D721Med (cell line): ENCODE data around the gene RYR1.

Experiments used
- DNase-seq: peaks from one replicate; pipeline ENCODE4 v3.0.0; 2011; ENCODE audit warnings: low spot score; ENCODE audit not compliant: insufficient read length
- FAIRE-seq: peaks from 2 replicates; lab custom pipeline; 2011; peaks lifted over from hg19 to GRCh38; lab: Jason Lieb, UNC
- CTCF ChIP-seq: IDR thresholded peaks from 2 replicates; pipeline ENCODE4 v1.5.1; 2012; ENCODE audit warnings: mild to moderate bottlenecking, control low read depth; ENCODE audit not compliant: insufficient read depth; ENCODE audit errors: missing control alignments

Gene RYR1

DNA sequence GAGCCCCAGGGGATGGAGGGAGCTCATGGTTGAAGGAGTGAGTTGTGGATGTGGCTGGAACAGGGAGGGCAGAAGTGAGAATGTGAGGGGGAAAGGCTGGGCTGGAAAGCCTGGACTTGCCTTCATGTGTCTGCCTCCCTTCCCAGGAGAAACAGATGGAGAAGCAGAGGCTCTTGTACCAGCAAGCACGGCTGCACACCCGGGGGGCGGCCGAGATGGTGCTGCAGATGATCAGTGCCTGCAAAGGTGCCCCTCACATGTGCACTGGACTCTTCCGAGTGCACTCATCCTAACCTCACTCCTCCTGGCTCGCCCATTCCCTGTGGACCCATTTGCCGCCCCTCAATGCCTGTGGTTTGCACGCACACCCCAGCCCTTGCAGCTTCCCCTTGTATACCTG lies 101.1 kb downstream of the RYR1 start:
- no peak for TF ChIP-seq CTCF
- FAIRE-seq (no peak), DNase-seq (no peak)

DNA sequence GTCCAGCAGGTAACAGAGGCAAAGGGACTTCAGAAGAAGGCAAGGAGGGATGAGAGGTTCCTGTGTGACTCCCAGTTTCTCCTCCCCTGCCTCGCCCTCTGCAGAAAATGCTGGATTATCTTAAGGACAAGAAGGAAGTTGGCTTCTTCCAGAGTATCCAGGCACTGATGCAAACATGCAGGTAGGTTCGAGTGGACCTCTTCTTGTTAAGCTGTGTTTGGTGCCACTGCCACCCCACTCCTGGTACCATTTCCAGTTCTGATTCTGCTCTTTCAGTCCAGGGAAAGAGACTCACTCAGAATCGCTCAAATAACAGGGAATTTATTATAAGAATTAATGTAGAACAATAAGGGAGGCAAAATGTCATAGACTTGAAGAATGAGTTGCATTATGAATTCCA lies 101.7 kb downstream of the RYR1 start:
- FAIRE-seq (no peak), DNase-seq (no peak)
- no peak for TF ChIP-seq CTCF

- FAIRE-seq = no peak
- no peak for DNase-seq
- TF ChIP-seq CTCF = no peak
These were observed 103.8 kb downstream of the RYR1 start for GRCh38 chr19:38537071-38537936.

DNA sequence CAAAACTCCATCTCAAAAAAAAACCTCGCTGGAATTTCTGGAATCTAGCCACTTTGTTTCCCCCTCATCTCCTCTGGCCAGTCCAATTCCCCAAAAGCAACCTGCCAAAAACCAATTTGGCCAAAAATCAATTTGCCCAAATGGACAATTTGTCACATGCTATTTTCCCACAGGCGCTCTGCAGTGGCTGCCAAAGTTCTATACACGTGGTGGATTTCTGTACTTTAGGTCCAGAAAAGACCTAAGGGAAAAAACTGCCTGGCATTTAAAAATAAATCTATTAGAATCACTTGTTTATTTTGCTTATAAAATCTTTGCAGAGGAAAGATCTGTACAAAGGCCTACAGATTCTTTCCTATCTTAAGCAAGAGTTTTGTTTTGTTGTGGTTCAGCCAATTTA lies 104.9 kb downstream of the RYR1 start:
- FAIRE-seq (no peak), DNase-seq (no peak)
- TF ChIP-seq CTCF = no peak

- no peak for TF ChIP-seq CTCF
- FAIRE-seq (no peak), DNase-seq (no peak)
These were observed 105.5 kb downstream of the RYR1 start for GRCh38 chr19:38538793-38539528.

GRCh38 chr19:38539751-38540150 lies 106.3 kb downstream of the RYR1 start:
- FAIRE-seq = no peak

More at GRCh38 chr19:38539751-38540150, 106.3 kb downstream of the RYR1 start:
- DNase-seq = no peak
- no peak for TF ChIP-seq CTCF
